Fibroblast of the aortic adventitia (primary cell): ENCODE results near the gene E2F6. TPM values are rescaled to one million over a fixed set of nuclear protein-coding genes. Genes with fewer than 3 reads are reported as not detected.
A peak's percentile ranks its signal among the peaks of the same experiment; 100 is the strongest.

Experiments
- DNase-seq: peaks from one replicate; pipeline ENCODE4 v3.0.0-alpha.2; 2010; ENCODE audit warnings: low read depth
- H3K4me3 ChIP-seq: 2 replicates; pipeline ENCODE4 v1.5.1; 2011; ENCODE audit warnings: low read depth, mild to moderate bottlenecking, control low read depth, low read length, moderate library complexity
- total RNA-seq: library from RNA; depleted of rRNA; stranded (reverse); fragments of >200 nt; gene quantifications from 2 replicates; pipeline ENCODE4 v1.2.3, GENCODE V29; 2012; ENCODE audit warnings: low replicate concordance
- TF ChIP-seq, protein P1 (sequence below): IDR thresholded peaks from 2 replicates; pipeline ENCODE4 v1.5.1; 2011; ENCODE audit warnings: mild to moderate bottlenecking, low read length, control low read depth, inconsistent platforms; ENCODE audit not compliant: insufficient read depth

The E2F6 gene
- total RNA-seq, 1 donor: 11.3 TPM

GRCh38 chr2:11482473-11483035 is 16.6 kb upstream of the E2F6 start:
- no peak for DNase-seq
- TF ChIP-seq, protein P1, sequence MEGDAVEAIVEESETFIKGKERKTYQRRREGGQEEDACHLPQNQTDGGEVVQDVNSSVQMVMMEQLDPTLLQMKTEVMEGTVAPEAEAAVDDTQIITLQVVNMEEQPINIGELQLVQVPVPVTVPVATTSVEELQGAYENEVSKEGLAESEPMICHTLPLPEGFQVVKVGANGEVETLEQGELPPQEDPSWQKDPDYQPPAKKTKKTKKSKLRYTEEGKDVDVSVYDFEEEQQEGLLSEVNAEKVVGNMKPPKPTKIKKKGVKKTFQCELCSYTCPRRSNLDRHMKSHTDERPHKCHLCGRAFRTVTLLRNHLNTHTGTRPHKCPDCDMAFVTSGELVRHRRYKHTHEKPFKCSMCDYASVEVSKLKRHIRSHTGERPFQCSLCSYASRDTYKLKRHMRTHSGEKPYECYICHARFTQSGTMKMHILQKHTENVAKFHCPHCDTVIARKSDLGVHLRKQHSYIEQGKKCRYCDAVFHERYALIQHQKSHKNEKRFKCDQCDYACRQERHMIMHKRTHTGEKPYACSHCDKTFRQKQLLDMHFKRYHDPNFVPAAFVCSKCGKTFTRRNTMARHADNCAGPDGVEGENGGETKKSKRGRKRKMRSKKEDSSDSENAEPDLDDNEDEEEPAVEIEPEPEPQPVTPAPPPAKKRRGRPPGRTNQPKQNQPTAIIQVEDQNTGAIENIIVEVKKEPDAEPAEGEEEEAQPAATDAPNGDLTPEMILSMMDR: no peak
- peak overlapping the region; percentile 61 for H3K4me3 ChIP-seq

DNA sequence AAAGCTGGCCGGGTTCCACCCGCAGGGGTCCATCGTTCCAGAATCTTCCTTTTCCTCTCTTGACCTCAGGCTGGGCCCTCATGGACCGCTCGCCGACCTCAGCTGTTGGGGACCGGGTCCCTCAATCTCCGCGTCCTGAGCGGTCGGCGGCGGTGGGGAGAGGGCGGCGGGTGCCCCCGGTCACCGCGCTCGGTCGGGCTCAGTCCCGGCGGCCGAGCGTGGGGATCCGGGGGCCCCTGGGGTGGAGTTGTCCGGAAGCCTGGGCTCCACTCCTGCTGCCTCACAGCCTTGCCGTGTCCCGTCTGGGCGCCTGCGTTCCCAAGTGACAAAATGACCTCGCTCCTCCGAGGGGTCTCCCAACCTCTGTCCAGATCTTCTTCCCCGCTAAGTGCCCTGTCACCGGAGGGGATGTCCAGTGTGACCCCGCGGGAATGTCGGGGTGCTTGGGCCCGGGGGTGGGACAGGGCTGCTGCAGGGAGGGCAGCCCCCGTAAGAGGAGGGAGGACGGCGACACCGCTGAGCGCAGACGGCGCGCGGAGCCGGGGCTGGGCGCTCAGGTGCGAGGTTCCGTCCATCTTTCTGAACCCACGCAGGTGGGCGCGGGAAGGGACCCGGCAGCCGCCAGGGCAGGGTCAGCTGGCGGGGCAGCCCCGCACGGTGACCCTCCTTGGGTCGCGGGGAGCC is 16.0 kb upstream of the E2F6 start:
- DNase-seq: no peak
- H3K4me3 ChIP-seq: no peak overlapping the region
- TF ChIP-seq, protein P1: no peak

GRCh38 chr2:11481426-11481788 is 15.4 kb upstream of the E2F6 start:
- no peak overlapping the region for H3K4me3 ChIP-seq
- TF ChIP-seq, protein P1: no peak
- no peak for DNase-seq

- TF ChIP-seq, protein P1: no peak
- H3K4me3 ChIP-seq: no peak overlapping the region
- no peak for DNase-seq
Observed at GRCh38 chr2:11480859-11481258, 14.9 kb upstream of the E2F6 start.

DNA sequence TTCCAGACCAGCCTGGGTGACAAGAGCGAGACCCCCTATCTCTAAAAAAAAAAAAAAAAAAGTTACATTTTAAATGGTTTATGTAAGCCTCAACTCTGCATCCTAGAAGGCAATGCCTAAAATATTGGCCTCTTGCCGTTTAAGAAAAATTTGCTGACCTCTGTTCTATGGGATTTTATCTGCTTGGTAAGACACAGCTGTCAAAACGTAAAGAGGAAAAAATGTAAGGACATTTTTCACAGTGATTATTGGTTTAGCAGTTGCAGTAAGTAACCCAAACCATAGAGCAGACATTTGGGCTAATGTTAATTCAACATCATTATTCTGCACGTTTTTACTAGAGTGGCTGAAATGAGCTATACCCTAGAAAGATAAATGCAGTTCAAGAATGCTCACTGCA is 14.4 kb upstream of the E2F6 start:
- no peak for DNase-seq
- TF ChIP-seq, protein P1: no peak
- H3K4me3 ChIP-seq: no peak overlapping the region

- TF ChIP-seq, protein P1: no peak
- DNase-seq: no peak
Observed at GRCh38 chr2:11478899-11479605, 13.1 kb upstream of the E2F6 start.

More at GRCh38 chr2:11478899-11479605, 13.1 kb upstream of the E2F6 start:
- no peak overlapping the region for H3K4me3 ChIP-seq
